Stimulated activated CD4-positive, alpha-beta T cell treated with anti-CD3 and anti-CD28 coated beads, TNF-alpha, amount 100 ng/mL, for 24 hours (primary cell): ENCODE results near the gene TRPM3.

Source experiments
- DNase-seq, 3 experiments: peaks; one replicate each; pipeline ENCODE4 v3.0.0-alpha.2; 2020; ENCODE audit warnings: low read depth in 3 of 3

TRPM3 gene

GRCh38 chr9:70823284-70823683 is 298.1 kb downstream of the TRPM3 start:
- no peak for DNase-seq

- no peak for DNase-seq
These were observed 304.1 kb downstream of the TRPM3 start for GRCh38 chr9:70817311-70817710.

GRCh38 chr9:70816891-70817290 is 304.5 kb downstream of the TRPM3 start:
- no peak for DNase-seq

GRCh38 chr9:70816316-70816715 is 305.1 kb downstream of the TRPM3 start:
- no peak for DNase-seq

- DNase-seq: no peak
These were observed 306.8 kb downstream of the TRPM3 start for GRCh38 chr9:70814597-70814996.

- no peak for DNase-seq
These were observed 308.3 kb downstream of the TRPM3 start for GRCh38 chr9:70813141-70813540.

GRCh38 chr9:70811638-70812037 is 309.8 kb downstream of the TRPM3 start:
- no peak for DNase-seq

GRCh38 chr9:70806875-70807274 is 314.5 kb downstream of the TRPM3 start:
- no peak for DNase-seq

- no peak for DNase-seq
These were observed 315.5 kb downstream of the TRPM3 start for GRCh38 chr9:70805949-70806348.

GRCh38 chr9:70802758-70803436 is 318.5 kb downstream of the TRPM3 start:
- DNase-seq: no peak

- no peak for DNase-seq
These were observed 319.2 kb downstream of the TRPM3 start for GRCh38 chr9:70802206-70802605.

- DNase-seq: no peak
These were observed 320.1 kb downstream of the TRPM3 start for GRCh38 chr9:70801181-70801829.

GRCh38 chr9:70798018-70798417 is 323.4 kb downstream of the TRPM3 start:
- DNase-seq: no peak

GRCh38 chr9:70795841-70796240 is 325.6 kb downstream of the TRPM3 start:
- DNase-seq: no peak

- DNase-seq: no peak
These were observed 328.6 kb downstream of the TRPM3 start for GRCh38 chr9:70792796-70793195.

GRCh38 chr9:70791936-70792335 is 329.5 kb downstream of the TRPM3 start:
- DNase-seq: no peak

- no peak for DNase-seq
These were observed 332.3 kb downstream of the TRPM3 start for GRCh38 chr9:70789086-70789485.

- DNase-seq: no peak
These were observed 337.0 kb downstream of the TRPM3 start for GRCh38 chr9:70784456-70784855.

- DNase-seq: no peak
These were observed 342.9 kb downstream of the TRPM3 start for GRCh38 chr9:70778568-70778967.

- DNase-seq: no peak
These were observed 347.8 kb downstream of the TRPM3 start for GRCh38 chr9:70773579-70773978.

- DNase-seq: no peak
These were observed 348.8 kb downstream of the TRPM3 start for GRCh38 chr9:70772601-70773000.

- DNase-seq: no peak
These were observed 355.5 kb downstream of the TRPM3 start for GRCh38 chr9:70765946-70766345.

- no peak for DNase-seq
These were observed 360.2 kb downstream of the TRPM3 start for GRCh38 chr9:70761139-70761670.
